HEK293T (cell line): Measurements from ENCODE around the gene TDP1.
A peak's percentile ranks its signal among the peaks of the same experiment; 100 is the strongest.

Experiments
- ARNT ChIP-seq: fragments of 450-650 bp; IDR thresholded peaks from 2 replicates; pipeline ENCODE4 v1.6.1; 2017; ENCODE audit warnings: mild to moderate bottlenecking
- BHLHE40 ChIP-seq: fragments of 450-650 bp; IDR thresholded peaks from 2 replicates; pipeline ENCODE4 v1.6.1; 2016; ENCODE audit warnings: mild to moderate bottlenecking, moderate library complexity, borderline replicate concordance
- CTBP1 ChIP-seq: fragments of 450-650 bp; IDR thresholded peaks from 2 replicates; pipeline ENCODE4 v1.6.1; 2016; ENCODE audit warnings: borderline replicate concordance
- ELF4 ChIP-seq: fragments of 450-650 bp; IDR thresholded peaks from 2 replicates; pipeline ENCODE4 v1.6.1; 2017; ENCODE audit warnings: antibody characterized with exemption
- FOXA1 ChIP-seq: fragments of 450-650 bp; IDR thresholded peaks from 2 replicates; pipeline ENCODE4 v1.6.1; 2016; ENCODE audit warnings: mild to moderate bottlenecking
- FOXK2 ChIP-seq: fragments of 450-650 bp; IDR thresholded peaks from 2 replicates; pipeline ENCODE4 v1.6.1; 2016; ENCODE audit warnings: mild to moderate bottlenecking
- FOXM1 ChIP-seq: fragments of 450-650 bp; IDR thresholded peaks from 2 replicates; pipeline ENCODE4 v1.6.1; 2017; ENCODE audit warnings: mild to moderate bottlenecking, borderline replicate concordance
- HDGF ChIP-seq: fragments of 450-650 bp; IDR thresholded peaks from 2 replicates; pipeline ENCODE4 v1.6.1; 2017; ENCODE audit warnings: antibody characterized with exemption, borderline replicate concordance
- NFRKB ChIP-seq: fragments of 450-650 bp; IDR thresholded peaks from 2 replicates; pipeline ENCODE4 v1.6.1; 2016; ENCODE audit warnings: mild to moderate bottlenecking, moderate library complexity
- SP1 ChIP-seq: fragments of 450-650 bp; IDR thresholded peaks from 2 replicates; pipeline ENCODE4 v1.6.1; 2017
- SUZ12 ChIP-seq: fragments of 450-650 bp; IDR thresholded peaks from 2 replicates; pipeline ENCODE4 v1.6.1; 2016; ENCODE audit warnings: mild to moderate bottlenecking
- TARDBP ChIP-seq: fragments of 450-650 bp; IDR thresholded peaks from 2 replicates; pipeline ENCODE4 v1.6.1; 2016
- ZNF384 ChIP-seq: fragments of 450-650 bp; IDR thresholded peaks from 2 replicates; pipeline ENCODE4 v1.6.1; 2016

DNA sequence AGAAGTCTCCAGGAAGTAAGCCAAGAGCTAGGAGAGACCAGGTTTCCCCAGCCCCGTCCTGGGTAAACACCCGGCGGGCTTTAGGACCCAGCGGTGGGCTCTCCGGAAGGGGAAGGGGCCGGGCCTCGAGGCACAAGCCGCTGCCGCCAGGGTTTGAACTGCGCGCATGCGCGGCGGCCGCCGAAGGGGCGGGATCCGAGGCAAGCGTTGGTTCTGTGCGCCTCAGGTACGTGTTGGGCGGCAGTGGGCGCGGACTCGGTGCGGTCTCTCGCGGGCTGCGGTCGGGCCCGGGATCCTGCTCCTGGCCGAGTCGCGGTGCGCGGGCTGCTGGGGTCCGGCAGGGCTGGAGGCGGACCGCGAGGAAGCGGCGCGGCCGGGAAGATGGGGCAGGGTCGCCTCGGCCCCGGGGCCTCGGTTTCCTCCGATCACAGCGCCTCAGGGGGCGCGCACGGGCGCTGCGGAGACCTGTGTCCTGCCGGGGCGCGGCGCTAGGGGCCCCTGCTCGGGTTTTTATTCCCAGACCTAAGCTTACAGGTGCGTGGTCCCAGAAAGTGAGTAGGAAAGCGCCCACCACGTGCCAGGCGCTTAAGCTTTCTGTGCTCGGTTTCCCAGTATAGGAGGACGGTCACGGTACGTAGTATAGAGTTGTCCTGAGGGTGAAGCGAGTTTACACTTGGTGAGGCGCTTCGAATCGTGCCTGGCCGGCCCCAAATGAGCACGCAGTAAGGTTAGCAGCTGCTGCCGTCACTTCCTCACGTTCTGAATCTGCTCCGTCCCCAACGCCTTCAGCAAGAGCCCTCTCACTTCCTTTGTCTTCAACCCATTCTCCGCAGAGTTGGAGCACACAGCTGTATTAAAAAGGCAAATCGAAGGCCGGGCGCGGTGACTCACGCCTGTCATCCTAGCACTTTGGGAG, at the start of gene TDP1:
- peak; percentile 94 for TF ChIP-seq FOXM1
- no peak for TF ChIP-seq SP1
- TF ChIP-seq ELF4: peak; percentile 51; the same call in 1 of the 2 replicates
- no peak for TF ChIP-seq ZNF384
- TF ChIP-seq HDGF: no peak
- no peak for TF ChIP-seq FOXA1
- no peak for TF ChIP-seq TARDBP
- TF ChIP-seq FOXK2: 0 out of 2 replicates have a peak, but pooled peaks have one; percentile 39
- no peak for TF ChIP-seq BHLHE40
- no peak for TF ChIP-seq NFRKB
- no peak for TF ChIP-seq ARNT
- TF ChIP-seq CTBP1: no peak
- no peak for TF ChIP-seq SUZ12
